B cell (primary cell): Measurements from ENCODE around the gene ABHD17C. TPM values are rescaled to one million over a fixed set of nuclear protein-coding genes. Genes with fewer than 3 reads are reported as not detected.

Source experiments
- ATAC-seq: fragments of 200-7000 bp; cut with Tn5 transposase; one replicate; pipeline ENCODE4 v1.10.0; 2021; ENCODE audit warnings: low read depth, mild to moderate bottlenecking, moderate number of reproducible peaks, moderate library complexity
- CTCF ChIA-PET: fragments of 350-600 bp; sonication (Branson Sonifier 250); formaldehyde crosslinking; loops from one replicate; lab custom pipeline; 2021; ENCODE audit warnings: antibody characterized with exemption, inconsistent platforms; lab: Charles Lee
- POLR2A ChIA-PET: fragments of 350-600 bp; sonication (Branson Sonifier 250); formaldehyde crosslinking; loops from one replicate; lab custom pipeline; 2021; ENCODE audit warnings: antibody characterized with exemption; lab: Charles Lee
- DNase-seq: peaks from one replicate; pipeline ENCODE4 v3.0.0; 2013
- H2AFZ ChIP-seq: 2 replicates; pipeline ENCODE4 v1.6.1; 2012; ENCODE audit warnings: mild to moderate bottlenecking, low read depth, low read length; ENCODE audit not compliant: insufficient read depth, poor library complexity, severe bottlenecking
- H3K27ac ChIP-seq, 2 donors: 1 replicate in 1 of 2; 2 replicates in 1 of 2; pipeline ENCODE4 v1.5.1; 2012 to 2013; ENCODE audit warnings: low read length in 2 of 2, mild to moderate bottlenecking in 2 of 2, moderate library complexity in 1 of 2
- H3K27me3 ChIP-seq, 4 experiments: fragments of 200-600 bp in 1 of 4; sonication (generic) in 1 of 4; replicated peaks in 1 of 4; 1 replicate in 2 of 4; 2 replicates in 2 of 4; pipeline versions ENCODE4 v1.6.1 to v1.7.0; 2013 to 2016; ENCODE audit warnings: low read length in 3 of 4, mild to moderate bottlenecking in 2 of 4, mixed read lengths in 1 of 4, moderate library complexity in 1 of 4; ENCODE audit not compliant: insufficient read depth in 4 of 4, control insufficient read depth in 3 of 4; ENCODE audit errors: control extremely low read depth in 1 of 4
- H3K36me3 ChIP-seq, 2 experiments: replicated peaks in 1 of 2; 1 replicate in 1 of 2; 2 replicates in 1 of 2; pipeline versions ENCODE4 v1.6.1 to v1.7.1; 2013; ENCODE audit warnings: low read length in 1 of 2; ENCODE audit not compliant: insufficient read depth in 2 of 2, control insufficient read depth in 1 of 2; ENCODE audit errors: control extremely low read depth in 1 of 2, extremely low read depth in 1 of 2
- H3K4me1 ChIP-seq, 2 donors: fragments of 200-600 bp in 1 of 2; sonication (generic) in 1 of 2; 1 replicate in 1 of 2; 2 replicates in 1 of 2; pipeline versions ENCODE4 v1.5.1 to v1.6.1; 2013 to 2017; ENCODE audit warnings: low read length in 2 of 2; ENCODE audit not compliant: control insufficient read depth in 2 of 2, insufficient read depth in 2 of 2
- H3K4me2 ChIP-seq: replicated peaks from 2 replicates; pipeline ENCODE3; 2012; ENCODE audit warnings: mild to moderate bottlenecking, low read depth, low read length; ENCODE audit not compliant: poor library complexity, severe bottlenecking
- H3K4me3 ChIP-seq, 5 experiments: fragments of 200-600 bp in 1 of 5; sonication (generic) in 1 of 5; 1 replicate in 3 of 5; 2 replicates in 2 of 5; pipeline versions ENCODE4 v1.5.1 to v1.7.0; 2011 to 2016; ENCODE audit warnings: low read length in 4 of 5, mild to moderate bottlenecking in 4 of 5, low read depth in 2 of 5, control low read depth in 1 of 5, moderate library complexity in 1 of 5; ENCODE audit not compliant: insufficient read depth in 1 of 5; ENCODE audit errors: control extremely low read depth in 1 of 5, extremely low read depth in 1 of 5
- H3K79me2 ChIP-seq: fragments of 200-600 bp; sonication (generic); one replicate; pipeline ENCODE4 v1.6.0; 2016; ENCODE audit warnings: low read length; ENCODE audit not compliant: control insufficient read depth, insufficient read depth
- H3K9ac ChIP-seq: fragments of 200-600 bp; sonication (generic); 2 replicates; pipeline ENCODE4 v1.6.1; 2017; ENCODE audit warnings: mild to moderate bottlenecking, low read length, moderate library complexity
- H3K9me3 ChIP-seq, 3 donors: one replicate each; pipeline versions ENCODE4 v1.6.1 to v1.7.1; 2013; ENCODE audit warnings: low read length in 2 of 3; ENCODE audit not compliant: control insufficient read depth in 2 of 3, insufficient read depth in 1 of 3; ENCODE audit errors: control extremely low read depth in 1 of 3
- H4K20me1 ChIP-seq: 2 replicates; pipeline ENCODE4 v1.6.0; 2012; ENCODE audit warnings: mild to moderate bottlenecking, low read length; ENCODE audit not compliant: insufficient read depth, control insufficient read depth, poor library complexity, severe bottlenecking
- H3K27ac Mint-ChIP-seq: one replicate; pipeline ENCODE4 v1.8.0; 2021; ENCODE audit warnings: mixed read lengths
- H3K27me3 Mint-ChIP-seq: one replicate; pipeline ENCODE4 v1.8.0; 2021; ENCODE audit warnings: mixed read lengths
- H3K4me1 Mint-ChIP-seq: one replicate; pipeline ENCODE4 v1.8.0; 2021; ENCODE audit warnings: mixed read lengths
- H3K4me3 Mint-ChIP-seq: one replicate; pipeline ENCODE4 v1.8.0; 2021; ENCODE audit warnings: mixed read lengths
- H3K9me3 Mint-ChIP-seq: one replicate; pipeline ENCODE4 v1.8.0; 2022; ENCODE audit warnings: mixed read lengths; ENCODE audit not compliant: insufficient read depth
- CTCF ChIP-seq: fragments of 200-600 bp; IDR thresholded peaks from one replicate; pipeline ENCODE4 v1.8.0; 2022; ENCODE audit warnings: antibody characterized with exemption, mild to moderate bottlenecking
- EZH2 ChIP-seq: IDR thresholded peaks from 2 replicates; pipeline ENCODE4 v1.6.1; 2012; ENCODE audit warnings: borderline replicate concordance, low read depth, mild to moderate bottlenecking, moderate library complexity, low read length; ENCODE audit not compliant: insufficient read depth, poor library complexity, severe bottlenecking
- WGBS: methylation state at CpG from one replicate; pipeline ENCODE4 v1.1.5; 2013; ENCODE audit warnings: missing lambda C conversion rate; ENCODE audit not compliant: insufficient coverage; 5-methylcytosine and 5-hydroxymethylcytosine counted together
- intact Hi-C: fragments of 100-400 bp; cut with micrococcal nuclease; formaldehyde crosslinking; loops from one replicate; pipeline ENCODE4 v1.10.0; 2022
- polyA plus RNA-seq: library from polyadenylated mRNA; depleted of rRNA; stranded (reverse); fragments of >200 nt; gene quantifications from 2 replicates; pipeline ENCODE4 v1.2.3, GENCODE V29; 2012
- total RNA-seq, 2 donors: library from RNA; stranded (reverse); fragments of 120-200 nt in 1 of 2; gene quantifications; 1 replicate in 1 of 2; 2 replicates in 1 of 2; pipeline versions ENCODE4 v1.2.3 to v1.2.4, GENCODE V29; 2013 to 2022

Gene ABHD17C
- total and polyA plus RNA-seq, 2 donors (not counting 1 experiment from before 2014, with no cell fraction given): 0.78 to 1.9 TPM

- H3K9ac ChIP-seq: no peak overlapping the region
- H3K4me3 Mint-ChIP-seq: no peak overlapping the region
- TF ChIP-seq CTCF: no peak
- TF ChIP-seq EZH2: no peak
- H3K27ac ChIP-seq: no peak overlapping the region
- no peak overlapping the region for H3K4me3 ChIP-seq
- no peaks in the 10 kb centered on the region for H3K27me3 ChIP-seq
- no peak overlapping the region for H3K27ac Mint-ChIP-seq
- no peaks in the 10 kb centered on the region for H3K9me3 ChIP-seq
- no peaks in the 10 kb centered on the region for H3K9me3 Mint-ChIP-seq
- ATAC-seq (no peak), DNase-seq (no peak)
- H4K20me1 ChIP-seq: no peaks in the 10 kb centered on the region
- H3K79me2 ChIP-seq: no peaks in the 10 kb centered on the region
- intact Hi-C loops: no loop called here
- H3K36me3 ChIP-seq: no peaks in the 10 kb centered on the region
- H3K4me1 ChIP-seq: no peaks in the 10 kb centered on the region
- H2AFZ ChIP-seq: no peak overlapping the region
- no peak overlapping the region for H3K4me2 ChIP-seq
- CTCF ChIA-PET: interaction anchor here (1.1 kb wide), 1 partner anchor 11 kb away, joined by 5 read pairs; no protein-coding TSS in a partner anchor
- H3K27me3 Mint-ChIP-seq: peaks cover 30% of the 10 kb centered on the region
- WGBS: no CpG with 5 or more reads among the region's 1 CpG
- POLR2A ChIA-PET: no interaction called here
- no peaks in the 10 kb centered on the region for H3K4me1 Mint-ChIP-seq
Observed at GRCh38 chr15:80791004-80791403, 95.9 kb downstream of the ABHD17C start.

GRCh38 chr15:80796407-80796806 is 101.3 kb downstream of the ABHD17C start:
- 83% methylated on average over 2 of the region's 5 CpGs for WGBS
- Histone ChIP-seq H3K9ac (no peak overlapping the region), H3K79me2 (no peaks in the 10 kb centered on the region), H3K9me3 (peaks cover 0 to 3% (median 0%) of the 10 kb centered on the region in 3 donors), H3K27ac (no peak overlapping the region), H3K27me3 (no peaks in the 10 kb centered on the region), H2AFZ (no peak overlapping the region), H3K4me1 (no peaks in the 10 kb centered on the region), H3K4me2 (no peak overlapping the region), H3K4me3 (no peak overlapping the region), H4K20me1 (no peaks in the 10 kb centered on the region), H3K36me3 (no peaks in the 10 kb centered on the region)
- Mint-ChIP-seq H3K27me3 (peaks cover 21% of the 10 kb centered on the region), H3K4me1 (no peaks in the 10 kb centered on the region), H3K27ac (no peak overlapping the region), H3K4me3 (no peak overlapping the region), H3K9me3 (no peaks in the 10 kb centered on the region)
- intact Hi-C loops: no loop called here
- no peak for DNase-seq
- ChIA-PET POLR2A (no interaction called here), CTCF (no interaction called here)
- no peak for ATAC-seq
- TF ChIP-seq CTCF: no peak
- TF ChIP-seq EZH2: no peak
